Aorta (tissue), 5 donors: ENCODE data around the gene VAMP4. TPM values are rescaled to one million over a fixed set of nuclear protein-coding genes. Genes with fewer than 3 reads are reported as not detected.

Source experiments
- ATAC-seq: fragments of 200-7000 bp; cut with Tn5 transposase; one replicate; pipeline ENCODE4 v1.9.1; 2022; ENCODE audit warnings: moderate library complexity; ENCODE audit not compliant: low FRiP score
- DNase-seq, 2 donors: peaks; one replicate each; pipeline ENCODE4 v3.0.0-alpha.2; 2020
- H3K27ac ChIP-seq, 2 donors: one replicate each; pipeline ENCODE4 v1.5.1; 2013; ENCODE audit warnings: low read length in 2 of 2, mild to moderate bottlenecking in 2 of 2, moderate library complexity in 2 of 2, control low read depth in 1 of 2, inconsistent platforms in 1 of 2, low read depth in 1 of 2
- H3K27me3 ChIP-seq, 2 donors: one replicate each; pipeline ENCODE4 v1.6.1; 2013; ENCODE audit warnings: control low read depth in 1 of 2, low read length in 1 of 2, mild to moderate bottlenecking in 1 of 2, moderate library complexity in 1 of 2; ENCODE audit not compliant: insufficient read depth in 2 of 2, control insufficient read depth in 1 of 2
- H3K36me3 ChIP-seq, 2 donors: one replicate each; pipeline ENCODE4 v1.6.1; 2013; ENCODE audit warnings: control low read depth in 1 of 2, low read length in 1 of 2, mild to moderate bottlenecking in 1 of 2; ENCODE audit not compliant: insufficient read depth in 2 of 2, control insufficient read depth in 1 of 2
- H3K4me1 ChIP-seq, 2 donors: one replicate each; pipeline ENCODE4 v1.6.1; 2013; ENCODE audit warnings: low read length in 2 of 2, control low read depth in 1 of 2, mild to moderate bottlenecking in 1 of 2, moderate library complexity in 1 of 2; ENCODE audit not compliant: insufficient read depth in 2 of 2, control insufficient read depth in 1 of 2
- H3K4me3 ChIP-seq, 2 donors: one replicate each; pipeline ENCODE4 v1.5.1; 2013; ENCODE audit warnings: low read length in 2 of 2, control low read depth in 1 of 2, mild to moderate bottlenecking in 1 of 2
- H3K9me3 ChIP-seq: one replicate; pipeline ENCODE4 v1.6.1; 2013; ENCODE audit warnings: mild to moderate bottlenecking, low read length; ENCODE audit not compliant: control insufficient read depth
- WGBS, 2 donors: extraction: QIAGEN DNeasy Blood & Tissue Kit; methylation state at CpG; one replicate each; pipeline ENCODE4 v1.1.7; 2013; 5-methylcytosine and 5-hydroxymethylcytosine counted together
- intact Hi-C, 2 donors: fragments of 100-400 bp; cut with DNase I; formaldehyde crosslinking; loops; one replicate each; pipeline versions ENCODE4 v1.14.2 to v1.15.0; 2022
- long read RNA-seq, 2 donors: library from polyadenylated mRNA; unstranded; transcript quantifications; one replicate each; pipeline ENCODE4 v2.0.0, GENCODE V29; 2020 to 2021
- polyA plus RNA-seq, 2 donors: library from polyadenylated mRNA; stranded (reverse); fragments of 200-250 nt; gene quantifications; one replicate each; pipeline ENCODE4 v1.2.3, GENCODE V29; 2013
- total RNA-seq, 2 donors: library from RNA; stranded (reverse); fragmentation: NEBNext Ultra II Directional; extraction: Animal tissue kit (Norgen Biotek cat#: 25700); gene quantifications; one replicate each; pipeline ENCODE4 v1.2.1, GENCODE V29; 2021
- donor health status: healthy with polysubstance abuse.
- donor health status: Bipolar disorder and iron deficiency.
- donor health status: DM: no; HTN: no; CAD: no.
- donor health status: DM: no; HTN: no; CAD: no.
- donor health status: DM: yes; HTN: yes; CAD: no.

VAMP4 gene, protein sequence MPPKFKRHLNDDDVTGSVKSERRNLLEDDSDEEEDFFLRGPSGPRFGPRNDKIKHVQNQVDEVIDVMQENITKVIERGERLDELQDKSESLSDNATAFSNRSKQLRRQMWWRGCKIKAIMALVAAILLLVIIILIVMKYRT
- 10 to 100 TPM; 22.4 to 28.7 TPM for total RNA-seq
- polyA plus RNA-seq, result 10 to 100 TPM; 24.9 to 26.2 TPM
- long read RNA-seq, donor 1, full-length matches to known transcripts, result 20 of 32 reads
- long read RNA-seq, donor 1, partial matches to known transcripts, result 6 of 32 reads
- long read RNA-seq, donor 1, other reads (novel, unspliced or antisense), result 6 of 32 reads
- long read RNA-seq, donor 2, full-length matches to known transcripts, result 9 of 16 reads
- long read RNA-seq, donor 2, partial matches to known transcripts, result 2 of 16 reads
- long read RNA-seq, donor 2, other reads (novel, unspliced or antisense), result 5 of 16 reads

DNA sequence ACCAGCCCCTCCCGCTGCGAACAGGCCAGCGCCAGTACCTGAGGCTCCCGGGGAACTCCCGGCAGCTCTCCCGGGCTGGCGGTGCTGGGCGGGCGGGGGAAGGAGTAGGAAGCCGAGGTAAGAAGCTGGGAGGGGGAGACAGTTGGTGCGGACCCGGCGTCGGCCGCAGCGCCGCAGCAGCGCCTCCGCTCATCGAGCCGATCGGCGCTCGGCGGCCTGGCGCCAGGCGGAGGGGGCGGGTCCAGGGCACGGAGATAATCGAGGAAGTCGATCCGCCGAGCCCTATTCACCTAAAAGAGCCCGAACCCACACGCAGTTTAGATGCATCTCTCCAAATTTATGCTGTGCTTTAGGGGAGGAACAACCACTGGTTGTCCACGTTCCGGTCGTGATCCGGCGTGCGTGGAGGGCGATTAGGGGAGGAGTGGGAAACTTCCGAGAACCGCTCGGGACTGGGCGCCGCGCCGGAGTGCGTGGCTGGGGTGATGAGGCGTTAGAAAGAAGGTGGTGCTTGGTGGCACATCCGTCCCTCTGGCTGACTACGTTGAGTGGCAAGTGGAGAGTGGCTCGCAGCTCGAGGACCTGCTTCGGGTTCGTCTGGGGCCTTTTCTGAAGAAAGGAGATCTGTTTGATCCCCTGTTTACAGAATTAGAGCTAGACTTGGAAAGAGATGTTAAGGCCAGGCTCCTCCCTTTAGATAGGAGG is at the start of gene VAMP4:
TSS of gene VAMP4 (minus strand) at position 194 of the 705 bp plus-strand sequence. CDS start 3,651 bp downstream, outside the sequence.
- intact Hi-C loops, result loop anchor here (2.0 kb wide), 1 partner anchor 39 kb away; the partner anchor contains the start of gene METTL13 (in 2 of the 2)
- ATAC-seq, result peak; percentile 96
- Histone ChIP-seq H3K27me3 (no peaks in the 10 kb centered on the region), H3K4me1 (peaks cover 0 to 7% of the 10 kb centered on the region in 2 donors), H3K27ac (peak within 1 kb of the TSS; percentile 65 to 94), H3K4me3 (peak within 1 kb of the TSS; percentile 91 to 93), H3K36me3 (no peaks in the 10 kb centered on the region), H3K9me3 (no peaks in the 10 kb centered on the region)
- 0% methylated on average over 51 to 57 of the region's 57 CpGs for WGBS, 2 donors
- DNase-seq, result peak; percentile 93 to 95

DNA sequence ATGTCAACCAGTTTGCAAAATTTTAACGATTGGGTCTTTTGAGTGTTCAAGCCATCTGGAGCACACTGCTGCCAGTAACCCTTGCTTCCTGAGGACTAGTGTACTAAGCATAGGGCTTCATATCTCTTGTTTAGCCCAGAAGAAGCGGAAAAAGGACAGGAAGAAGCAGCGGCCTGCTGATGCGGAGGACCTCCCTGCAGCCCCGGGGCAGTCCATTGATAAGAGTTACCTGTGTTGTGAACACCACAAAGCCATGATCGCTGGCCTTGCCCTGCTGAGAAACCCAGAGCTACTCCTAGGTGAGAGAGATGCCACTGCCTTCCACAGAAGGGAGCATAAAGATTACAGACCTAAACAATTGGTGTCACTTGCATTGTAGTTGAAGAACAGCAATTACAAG is 48.5 kb upstream of the VAMP4 start:
- Histone ChIP-seq H3K27me3 (no peaks in the 10 kb centered on the region), H3K9me3 (peaks cover under 1% of the 10 kb centered on the region), H3K36me3 (peaks cover 10 to 20% of the 10 kb centered on the region in 2 donors), H3K4me3 (no peak overlapping the region), H3K27ac (no peak overlapping the region), H3K4me1 (no peaks in the 10 kb centered on the region)
- DNase-seq (no peak), ATAC-seq (no peak)
- intact Hi-C loops, result no loop called here
- 94% methylated on average over 6 of the region's 6 CpGs for WGBS, 2 donors

DNA sequence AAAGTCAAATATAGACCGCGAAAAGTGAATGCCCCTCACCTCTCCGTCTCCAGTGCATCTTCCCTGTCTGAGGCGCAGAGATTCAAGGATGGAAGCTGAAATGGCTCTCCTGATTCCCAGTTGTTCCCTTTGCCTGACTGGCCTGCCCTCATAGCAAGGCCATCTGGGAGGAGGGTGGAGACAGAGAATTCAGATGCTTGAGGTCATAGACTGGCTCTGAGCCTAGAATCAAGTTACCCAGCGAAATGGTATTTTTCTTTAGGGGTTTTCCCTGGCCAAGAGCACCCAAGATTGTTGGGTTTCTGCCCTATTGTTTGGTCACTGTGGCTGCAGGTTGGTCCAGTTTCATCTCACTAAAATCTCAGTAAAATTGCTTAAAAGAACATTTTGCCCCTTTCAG is 46.8 kb upstream of the VAMP4 start:
- ATAC-seq (no peak), DNase-seq (no peak)
- no peaks in the 10 kb centered on the region for H3K4me1 ChIP-seq
- no peak overlapping the region for H3K4me3 ChIP-seq
- H3K27ac ChIP-seq, result no peak overlapping the region
- H3K27me3 ChIP-seq, result no peaks in the 10 kb centered on the region
- no peaks in the 10 kb centered on the region for H3K9me3 ChIP-seq
- WGBS, 2 donors, result 78 to 80% methylated on average over 5 of the region's 5 CpGs
- peaks cover 9 to 19% of the 10 kb centered on the region in 2 donors for H3K36me3 ChIP-seq
- intact Hi-C loops, result loop anchor here in 1 of 2 donors (10.0 kb wide), 1 partner anchor 144 kb away; no protein-coding TSS in a partner anchor

DNA sequence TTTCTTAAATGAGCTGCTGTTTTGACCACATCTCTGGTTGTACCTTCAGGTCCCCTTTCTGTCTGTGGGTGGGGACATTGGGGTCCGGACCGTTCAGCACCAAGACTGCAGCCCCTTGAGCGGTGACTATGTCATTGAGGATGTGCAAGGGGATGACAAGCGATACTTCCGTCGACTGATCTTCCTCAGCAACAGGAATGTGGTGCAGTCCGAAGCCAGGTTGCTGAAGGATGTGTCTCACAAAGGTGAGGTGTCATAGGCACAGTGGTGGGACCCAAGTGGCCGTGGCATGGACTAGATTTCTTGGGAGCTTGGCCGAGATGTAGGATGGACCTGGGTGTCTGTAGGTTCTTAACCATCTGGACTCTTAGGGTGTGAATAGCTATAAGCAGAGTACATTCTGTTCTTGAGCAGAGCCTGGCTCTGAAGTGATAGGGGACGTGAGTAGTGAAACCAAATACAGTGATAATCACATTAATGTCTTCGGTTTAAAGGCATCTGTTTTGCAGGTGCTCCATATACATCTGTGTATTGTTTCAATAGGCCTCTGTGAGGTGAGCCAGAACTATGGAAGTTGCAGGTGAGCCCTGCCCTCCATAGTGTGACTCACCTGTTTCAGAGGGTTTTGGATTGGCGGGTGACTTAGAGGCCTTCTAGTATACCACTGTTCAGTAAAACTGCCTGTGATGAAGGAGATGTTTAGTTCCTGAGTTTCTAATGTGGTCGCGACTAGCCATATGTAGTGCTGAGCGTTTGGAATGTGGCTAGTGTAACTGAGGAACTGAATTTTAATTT is 46.0 kb upstream of the VAMP4 start:
- Histone ChIP-seq H3K9me3 (no peaks in the 10 kb centered on the region), H3K4me1 (no peaks in the 10 kb centered on the region), H3K4me3 (no peak overlapping the region), H3K27me3 (no peaks in the 10 kb centered on the region), H3K27ac (no peak overlapping the region), H3K36me3 (peaks cover 7 to 15% of the 10 kb centered on the region in 2 donors)
- no peak for ATAC-seq
- WGBS, 2 donors, result 94 to 96% methylated on average over 15 of the region's 15 CpGs
- intact Hi-C loops, result loop anchor here in 1 of 2 donors (10.0 kb wide), 1 partner anchor 143 kb away; no protein-coding TSS in a partner anchor
- DNase-seq, result no peak

DNA sequence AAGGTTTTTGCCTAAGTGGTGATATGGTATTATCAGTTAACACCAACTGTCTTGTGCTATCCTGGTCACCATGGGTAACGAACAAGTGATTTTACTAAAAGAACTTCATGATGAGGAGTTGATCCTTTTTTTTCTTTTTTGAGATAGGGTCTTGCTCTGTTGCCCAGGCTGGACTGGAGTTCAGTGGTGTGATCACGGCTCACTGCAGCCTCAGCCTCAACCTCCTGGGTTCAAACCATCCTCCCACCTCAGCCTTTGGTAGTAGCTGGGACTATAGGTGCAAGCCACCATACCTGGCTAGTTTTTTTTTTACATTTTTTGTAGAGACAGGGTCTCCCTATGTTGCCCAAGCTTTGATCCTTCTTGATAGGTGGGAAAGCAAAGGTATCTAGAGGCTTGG is 44.7 kb upstream of the VAMP4 start:
- no peak for ATAC-seq

GRCh38 chr1:171785766-171786165 is 43.9 kb upstream of the VAMP4 start:
- Histone ChIP-seq H3K36me3 (peaks cover 5 to 13% of the 10 kb centered on the region in 2 donors), H3K9me3 (no peaks in the 10 kb centered on the region), H3K27me3 (no peaks in the 10 kb centered on the region), H3K27ac (no peak overlapping the region), H3K4me3 (no peak overlapping the region), H3K4me1 (no peaks in the 10 kb centered on the region)
- 54 to 55% methylated on average over 9 of the region's 9 CpGs for WGBS, 2 donors
- intact Hi-C loops, result loop anchor here in 1 of 2 donors (10.0 kb wide), 1 partner anchor 141 kb away; no protein-coding TSS in a partner anchor
- DNase-seq (no peak), ATAC-seq (no peak)

More for the DNA sequence above, 44.7 kb upstream of the VAMP4 start:
- Histone ChIP-seq H3K9me3 (no peaks in the 10 kb centered on the region), H3K36me3 (peaks cover 5 to 13% of the 10 kb centered on the region in 2 donors), H3K4me3 (no peak overlapping the region), H3K27me3 (no peaks in the 10 kb centered on the region), H3K4me1 (no peaks in the 10 kb centered on the region), H3K27ac (no peak overlapping the region)
- DNase-seq, result no peak
- WGBS, 2 donors, result 94 to 97% methylated on average over 2 of the region's 2 CpGs
- intact Hi-C loops, result loop anchor here in 1 of 2 donors (10.0 kb wide), 1 partner anchor 142 kb away; no protein-coding TSS in a partner anchor

GRCh38 chr1:171784784-171785183 is 42.9 kb upstream of the VAMP4 start:
- no peak for ATAC-seq
- intact Hi-C loops, result loop anchor here in 1 of 2 donors (10.0 kb wide), 1 partner anchor 140 kb away; no protein-coding TSS in a partner anchor
- H3K36me3 ChIP-seq, result peaks cover 5 to 11% of the 10 kb centered on the region in 2 donors

More at GRCh38 chr1:171784784-171785183, 42.9 kb upstream of the VAMP4 start:
- H3K4me3 ChIP-seq, result no peak overlapping the region
- no peak for DNase-seq
- H3K27me3 ChIP-seq, result no peaks in the 10 kb centered on the region
- peaks cover 0 to 4% of the 10 kb centered on the region in 2 donors for H3K4me1 ChIP-seq
- no peaks in the 10 kb centered on the region for H3K9me3 ChIP-seq
- H3K27ac ChIP-seq, result no peak overlapping the region
